ENCODE results near the gene RAB13.

RAB13 gene

DNA sequence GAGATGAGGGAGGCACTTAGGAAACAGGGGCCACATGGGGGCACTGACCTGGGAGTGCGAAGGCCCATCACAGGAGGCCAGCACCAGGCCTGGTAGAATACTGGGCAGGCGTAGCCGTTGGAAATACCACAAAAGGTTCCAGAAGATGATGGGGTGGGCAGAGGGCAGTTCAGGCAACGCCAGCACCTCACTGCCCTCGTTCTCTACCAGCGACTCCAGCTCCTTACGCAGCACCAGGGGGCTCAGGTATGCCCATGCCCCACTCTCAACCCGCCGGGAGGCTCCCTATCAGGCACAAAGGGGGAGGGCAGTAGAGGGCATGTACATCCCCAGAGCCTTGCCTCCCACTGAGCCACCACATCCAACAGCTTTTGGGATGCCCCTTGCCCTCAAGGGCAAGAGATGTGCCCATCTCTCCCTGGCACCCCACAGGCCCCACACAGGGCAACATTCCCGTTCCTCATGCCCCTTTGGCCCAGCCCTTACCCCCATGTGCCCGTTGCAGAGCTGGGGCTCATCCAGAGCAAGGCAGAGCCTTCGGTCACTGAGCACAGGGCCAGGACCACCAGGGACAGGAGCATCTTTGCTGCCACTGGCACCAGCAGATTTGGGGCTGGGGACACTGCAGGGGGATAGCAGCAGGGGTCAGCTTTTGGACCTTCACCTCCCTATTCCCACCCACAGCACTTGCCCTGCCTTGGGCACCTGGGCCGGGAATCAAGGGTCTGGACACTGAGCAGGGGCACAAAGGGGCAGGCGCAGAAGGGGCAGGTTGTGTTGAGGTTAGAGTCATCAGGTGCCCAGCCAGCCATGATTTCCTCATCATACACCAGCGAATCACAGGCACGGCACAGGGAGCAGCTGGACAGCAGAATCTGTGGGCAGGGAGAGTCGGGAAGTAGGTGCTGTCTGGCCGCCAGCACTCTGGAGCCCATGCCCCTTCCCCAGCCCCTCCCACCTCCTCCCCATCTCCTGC lies 53.7 kb downstream of the RAB13 start:
- no peak for DNase-seq
